HS-27A (cell line): ENCODE measurements around the gene PEF1.

ENCODE experiments used
- DNase-seq: peaks from one replicate; pipeline ENCODE4 v3.0.0-alpha.2; 2012; ENCODE audit warnings: low read depth, missing footprints

PEF1 gene

GRCh38 chr1:31653717-31654473, 9.2 kb upstream of the PEF1 start:
- no peak for DNase-seq

GRCh38 chr1:31652891-31653499, 8.3 kb upstream of the PEF1 start:
- DNase-seq, result no peak

- DNase-seq, result no peak
These were observed 7.1 kb upstream of the PEF1 start for GRCh38 chr1:31651766-31652165.

- no peak for DNase-seq
These were observed 6.4 kb upstream of the PEF1 start for GRCh38 chr1:31651089-31651420.

- DNase-seq, result no peak
These were observed 5.7 kb upstream of the PEF1 start for GRCh38 chr1:31650161-31651088.

GRCh38 chr1:31648641-31649357, 4.1 kb upstream of the PEF1 start:
- no peak for DNase-seq

GRCh38 chr1:31648190-31648589, 3.5 kb upstream of the PEF1 start:
- DNase-seq, result no peak

- DNase-seq, result no peak
These were observed 2.4 kb upstream of the PEF1 start for GRCh38 chr1:31647106-31647505.

- DNase-seq, result no peak
These were observed 1.7 kb upstream of the PEF1 start for GRCh38 chr1:31646259-31646960.

- no peak for DNase-seq
These were observed 545 bp upstream of the PEF1 start for GRCh38 chr1:31645274-31645568.

- no peak for DNase-seq
These were observed 608 bp downstream of the PEF1 start for GRCh38 chr1:31643976-31644559.

GRCh38 chr1:31642897-31643296, 1.8 kb downstream of the PEF1 start:
- DNase-seq, result no peak

GRCh38 chr1:31642366-31642765, 2.3 kb downstream of the PEF1 start:
- no peak for DNase-seq

GRCh38 chr1:31640964-31641363, 3.7 kb downstream of the PEF1 start:
- DNase-seq, result no peak

GRCh38 chr1:31640179-31640578, 4.5 kb downstream of the PEF1 start:
- no peak for DNase-seq

GRCh38 chr1:31639543-31639942, 5.1 kb downstream of the PEF1 start:
- DNase-seq, result no peak

- no peak for DNase-seq
These were observed 6.6 kb downstream of the PEF1 start for GRCh38 chr1:31637915-31638673.

GRCh38 chr1:31633117-31633516, 11.6 kb downstream of the PEF1 start:
- no peak for DNase-seq

GRCh38 chr1:31632649-31633048, 12.0 kb downstream of the PEF1 start:
- DNase-seq, result no peak

GRCh38 chr1:31628931-31629556, 15.6 kb downstream of the PEF1 start:
- DNase-seq, result no peak
